Left forelimb (tissue), 1 donor: ENCODE measurements around the gene PRELID3B.
"Not testable (repeated sequence)": the region's sequence is repeated elsewhere in the genome, so short reads cannot be mapped to it uniquely, and the experiment has no call there.

ENCODE experiments used
- DNase-seq: peaks from one replicate; pipeline ENCODE4 v3.0.0-alpha.2; 2018; ENCODE audit warnings: low spot score

The PRELID3B gene

GRCh38 chr20:59048681-59049030 lies 6.1 kb upstream of the PRELID3B start:
- no peak for DNase-seq

GRCh38 chr20:59047938-59048680 lies 5.5 kb upstream of the PRELID3B start:
- DNase-seq, result no peak

GRCh38 chr20:59046862-59047261 lies 4.3 kb upstream of the PRELID3B start:
- DNase-seq, result no peak

- DNase-seq, result no peak
Observed at GRCh38 chr20:59044796-59045195, 2.2 kb upstream of the PRELID3B start.

GRCh38 chr20:59044295-59044694 lies 1.7 kb upstream of the PRELID3B start:
- no peak for DNase-seq

- DNase-seq, result no peak
Observed at GRCh38 chr20:59043698-59044097, 1.1 kb upstream of the PRELID3B start.

GRCh38 chr20:59042796-59043631 lies 428 bp upstream of the PRELID3B start:
- peak; percentile 94 for DNase-seq

GRCh38 chr20:59041487-59041886 lies 1.1 kb downstream of the PRELID3B start:
- not testable (repeated sequence) for DNase-seq

- DNase-seq, result no peak
Observed at GRCh38 chr20:59040667-59041066, 1.9 kb downstream of the PRELID3B start.

GRCh38 chr20:59039233-59039632 lies 3.4 kb downstream of the PRELID3B start:
- no peak for DNase-seq

GRCh38 chr20:59037386-59037785 lies 5.2 kb downstream of the PRELID3B start:
- no peak for DNase-seq

- DNase-seq, result no peak
Observed at GRCh38 chr20:59035381-59035780, 7.2 kb downstream of the PRELID3B start.

- DNase-seq, result no peak
Observed at GRCh38 chr20:59033616-59034165, 8.9 kb downstream of the PRELID3B start.

GRCh38 chr20:59033093-59033492 lies 9.5 kb downstream of the PRELID3B start:
- DNase-seq, result no peak

- no peak for DNase-seq
Observed at GRCh38 chr20:59032713-59033059, 9.9 kb downstream of the PRELID3B start.

- DNase-seq, result peak; percentile 98
Observed at GRCh38 chr20:59032023-59032712, 10.4 kb downstream of the PRELID3B start, which contains the start of gene ATP5F1E. Gene ATP5F1E, minus strand, starts transcription at chr20:59032335. Its CDS starts 84 bp downstream, at chr20:59032251.

- DNase-seq, result no peak
Observed at GRCh38 chr20:59031564-59032022, 11.0 kb downstream of the PRELID3B start.

GRCh38 chr20:59030911-59031563 lies 11.5 kb downstream of the PRELID3B start:
- DNase-seq, result no peak

- DNase-seq, result no peak
Observed at GRCh38 chr20:59028812-59029211, 13.8 kb downstream of the PRELID3B start.

- no peak for DNase-seq
Observed at GRCh38 chr20:59027741-59028320, 14.8 kb downstream of the PRELID3B start.
